OCI-LY3 (cell line): ENCODE measurements around the gene GNAQ.
"Not testable (repeated sequence)": the region's sequence is repeated elsewhere in the genome, so short reads cannot be mapped to it uniquely, and the experiment has no call there.

Experiments used
- H2AFZ ChIP-seq: fragments of 200-600, 300-600 bp; shearing (Covaris generic); 2 replicates; pipeline ENCODE4 v1.6.0; 2014; ENCODE audit warnings: antibody characterized with exemption, low read depth, low read length
- H3K27ac ChIP-seq: fragments of 200-600, 300-600 bp; sonication (generic); 2 replicates; pipeline ENCODE4 v1.5.1; 2014; ENCODE audit warnings: mild to moderate bottlenecking, low read length, moderate library complexity, mixed read lengths
- H3K27me3 ChIP-seq: fragments of 200-600, 300-600 bp; sonication (generic); 2 replicates; pipeline ENCODE4 v1.6.1; 2014; ENCODE audit warnings: low read depth, low read length, mixed read lengths
- H3K36me3 ChIP-seq: fragments of 200-600, 300-600 bp; sonication (generic); replicated peaks from 2 replicates; pipeline ENCODE3; 2014; ENCODE audit warnings: low read depth, low read length, mixed read lengths
- H3K4me1 ChIP-seq: fragments of 300-600, 200-600 bp; sonication (generic); 2 replicates; pipeline ENCODE4 v1.6.1; 2014; ENCODE audit warnings: low read length, mixed read lengths
- H3K4me2 ChIP-seq: fragments of 200-600, 300-600 bp; sonication (generic); 2 replicates; pipeline ENCODE4 v1.6.1; 2014; ENCODE audit warnings: low read length, mixed read lengths
- H3K4me3 ChIP-seq: fragments of 300-600, 200-600 bp; sonication (generic); 2 replicates; pipeline ENCODE4 v1.5.1; 2014; ENCODE audit warnings: antibody characterized with exemption, mild to moderate bottlenecking, low read length, moderate library complexity
- H3K79me2 ChIP-seq: fragments of 300-600, 200-600 bp; shearing (Covaris generic); 2 replicates; pipeline ENCODE4 v1.6.1; 2014; ENCODE audit warnings: mild to moderate bottlenecking, low read length, mixed read lengths
- H3K9ac ChIP-seq: fragments of 300-600, 200-600 bp; shearing (Covaris generic); 2 replicates; pipeline ENCODE4 v1.6.0; 2014; ENCODE audit warnings: mild to moderate bottlenecking, low read length, moderate library complexity
- H3K9me3 ChIP-seq: fragments of 200-600, 300-600 bp; shearing (Covaris generic); 2 replicates; pipeline ENCODE4 v1.6.1; 2014; ENCODE audit warnings: low read length, mixed read lengths; ENCODE audit not compliant: insufficient read depth
- H4K20me1 ChIP-seq: fragments of 200-600, 300-600 bp; sonication (generic); 2 replicates; pipeline ENCODE4 v1.6.1; 2016; ENCODE audit warnings: low read length, mixed read lengths; ENCODE audit not compliant: insufficient read depth
- EZH2phosphoT487 ChIP-seq: fragments of 200-600 bp; shearing (Covaris generic); IDR thresholded peaks from 2 replicates; pipeline ENCODE4 v1.6.1; 2018; ENCODE audit warnings: antibody characterized with exemption, mixed run types, low read depth
- TF ChIP-seq, protein P1 (sequence below): fragments of 200-600, 300-600 bp; sonication (generic); IDR thresholded peaks from 2 replicates; pipeline ENCODE4 v1.5.1; 2014; ENCODE audit warnings: antibody characterized with exemption, low read length, low read depth

The GNAQ gene

GRCh38 chr9:77766587-77766986 is 265.0 kb downstream of the GNAQ start:
- H3K4me1 ChIP-seq = no peaks in the 10 kb centered on the region
- H3K36me3 ChIP-seq = no peaks in the 10 kb centered on the region
- no peak overlapping the region for H2AFZ ChIP-seq
- H3K27me3 ChIP-seq = no peaks in the 10 kb centered on the region
- H3K79me2 ChIP-seq = no peaks in the 10 kb centered on the region
- H4K20me1 ChIP-seq = no peaks in the 10 kb centered on the region
- H3K27ac ChIP-seq = no peak overlapping the region
- no peaks in the 10 kb centered on the region for H3K9me3 ChIP-seq
- H3K4me3 ChIP-seq = no peak overlapping the region
- TF ChIP-seq EZH2phosphoT487 = no peak
- TF ChIP-seq, protein P1, sequence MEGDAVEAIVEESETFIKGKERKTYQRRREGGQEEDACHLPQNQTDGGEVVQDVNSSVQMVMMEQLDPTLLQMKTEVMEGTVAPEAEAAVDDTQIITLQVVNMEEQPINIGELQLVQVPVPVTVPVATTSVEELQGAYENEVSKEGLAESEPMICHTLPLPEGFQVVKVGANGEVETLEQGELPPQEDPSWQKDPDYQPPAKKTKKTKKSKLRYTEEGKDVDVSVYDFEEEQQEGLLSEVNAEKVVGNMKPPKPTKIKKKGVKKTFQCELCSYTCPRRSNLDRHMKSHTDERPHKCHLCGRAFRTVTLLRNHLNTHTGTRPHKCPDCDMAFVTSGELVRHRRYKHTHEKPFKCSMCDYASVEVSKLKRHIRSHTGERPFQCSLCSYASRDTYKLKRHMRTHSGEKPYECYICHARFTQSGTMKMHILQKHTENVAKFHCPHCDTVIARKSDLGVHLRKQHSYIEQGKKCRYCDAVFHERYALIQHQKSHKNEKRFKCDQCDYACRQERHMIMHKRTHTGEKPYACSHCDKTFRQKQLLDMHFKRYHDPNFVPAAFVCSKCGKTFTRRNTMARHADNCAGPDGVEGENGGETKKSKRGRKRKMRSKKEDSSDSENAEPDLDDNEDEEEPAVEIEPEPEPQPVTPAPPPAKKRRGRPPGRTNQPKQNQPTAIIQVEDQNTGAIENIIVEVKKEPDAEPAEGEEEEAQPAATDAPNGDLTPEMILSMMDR = no peak
- H3K9ac ChIP-seq = no peak overlapping the region
- no peak overlapping the region for H3K4me2 ChIP-seq

DNA sequence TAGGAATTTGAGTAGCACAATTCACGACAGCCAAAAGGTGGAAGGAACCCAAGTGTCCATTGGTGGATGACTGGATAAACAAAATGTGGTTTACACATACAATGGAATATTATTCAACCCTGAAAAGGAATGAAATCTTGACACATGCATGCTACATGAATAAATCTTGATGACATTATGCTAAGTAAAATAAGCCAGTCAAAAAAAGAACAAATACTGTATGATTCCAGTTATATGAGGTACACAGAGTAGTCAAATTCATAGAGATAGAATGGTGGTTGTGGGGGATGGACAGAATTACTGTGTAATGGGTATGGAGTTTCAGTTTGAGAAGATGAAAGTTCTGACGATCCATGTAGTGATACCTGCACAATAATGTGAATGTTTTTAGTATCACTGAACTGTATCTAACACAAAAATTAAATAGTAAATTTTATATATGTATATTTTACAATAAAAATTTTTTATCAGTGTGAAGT is 265.8 kb downstream of the GNAQ start:
- no peaks in the 10 kb centered on the region for H3K27me3 ChIP-seq
- no peaks in the 10 kb centered on the region for H3K36me3 ChIP-seq
- H2AFZ ChIP-seq = no peak overlapping the region
- H3K4me3 ChIP-seq = no peak overlapping the region
- no peak overlapping the region for H3K9ac ChIP-seq
- no peaks in the 10 kb centered on the region for H3K4me1 ChIP-seq
- no peaks in the 10 kb centered on the region for H3K79me2 ChIP-seq
- H3K4me2 ChIP-seq = no peak overlapping the region
- no peaks in the 10 kb centered on the region for H4K20me1 ChIP-seq
- no peak overlapping the region for H3K27ac ChIP-seq
- no peaks in the 10 kb centered on the region for H3K9me3 ChIP-seq
- TF ChIP-seq EZH2phosphoT487 = no peak

DNA sequence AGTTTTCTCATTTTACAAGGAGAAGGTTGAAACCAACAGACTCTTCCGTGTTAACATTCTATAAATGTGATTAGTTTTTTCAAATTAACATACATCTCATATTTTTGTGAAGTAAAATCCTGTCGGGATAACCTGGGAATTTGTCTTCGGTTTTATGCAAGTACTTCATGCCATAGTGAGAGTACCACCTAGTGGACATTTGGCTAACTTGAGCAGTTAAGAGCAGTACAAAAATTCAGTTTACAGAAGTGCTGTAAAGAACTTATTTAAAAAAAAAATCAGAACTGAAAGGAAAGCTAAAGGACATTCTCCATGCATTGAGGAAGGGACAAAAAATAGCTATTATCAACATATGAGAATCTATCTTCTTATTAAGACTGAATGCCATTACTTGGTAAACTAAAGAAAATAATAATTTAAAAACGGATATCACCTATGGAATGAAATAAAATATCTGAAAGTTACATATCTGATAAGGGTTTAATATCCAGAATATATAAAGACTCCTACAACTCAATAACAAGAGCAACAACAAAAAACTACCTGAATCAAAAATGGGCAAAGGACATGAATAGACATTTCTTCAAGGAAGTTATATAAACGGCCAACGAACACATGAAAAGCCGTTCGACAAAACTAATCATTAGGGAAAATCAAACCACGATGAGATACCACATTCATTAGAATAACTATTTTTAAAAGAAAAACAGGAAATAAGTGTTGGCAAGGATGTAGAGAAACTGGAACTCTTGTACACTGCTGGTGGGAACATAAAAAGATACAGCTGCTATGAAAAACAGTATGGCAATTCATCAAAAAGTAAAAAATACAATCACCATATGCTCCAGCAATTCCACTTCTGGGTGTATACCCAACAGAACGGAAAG is 266.5 kb downstream of the GNAQ start:
- Histone ChIP-seq H3K27ac (no peak overlapping the region), H4K20me1 (no peaks in the 10 kb centered on the region), H3K9ac (no peak overlapping the region), H3K4me1 (no peaks in the 10 kb centered on the region), H2AFZ (no peak overlapping the region), H3K36me3 (no peaks in the 10 kb centered on the region), H3K4me3 (no peak overlapping the region), H3K4me2 (no peak overlapping the region), H3K27me3 (no peaks in the 10 kb centered on the region), H3K9me3 (no peaks in the 10 kb centered on the region), H3K79me2 (no peaks in the 10 kb centered on the region)
- no peak for TF ChIP-seq EZH2phosphoT487
- TF ChIP-seq, protein P1 = peak; percentile 76

- Histone ChIP-seq H3K9ac (no peak overlapping the region), H3K4me2 (no peak overlapping the region), H4K20me1 (no peaks in the 10 kb centered on the region), H3K27me3 (no peaks in the 10 kb centered on the region), H3K4me3 (no peak overlapping the region), H3K36me3 (no peaks in the 10 kb centered on the region), H3K4me1 (no peaks in the 10 kb centered on the region), H3K27ac (no peak overlapping the region), H3K9me3 (no peaks in the 10 kb centered on the region), H3K79me2 (no peaks in the 10 kb centered on the region), H2AFZ (no peak overlapping the region)
- TF ChIP-seq, protein P1 = no peak
- TF ChIP-seq EZH2phosphoT487 = no peak
Measured at GRCh38 chr9:77763566-77763965, 268.0 kb downstream of the GNAQ start.

GRCh38 chr9:77760919-77761318 is 270.7 kb downstream of the GNAQ start:
- not testable (repeated sequence) for H3K4me2 ChIP-seq, H3K9me3 ChIP-seq, H3K9ac ChIP-seq, H3K79me2 ChIP-seq, H3K4me3 ChIP-seq, H3K4me1 ChIP-seq, H3K27me3 ChIP-seq, H4K20me1 ChIP-seq, H3K36me3 ChIP-seq, H2AFZ ChIP-seq, H3K27ac ChIP-seq
